A549 (cell line): ENCODE results near the gene ACTR1A. TPM values are rescaled to one million over a fixed set of nuclear protein-coding genes. Genes with fewer than 3 reads are reported as not detected.

Source experiments
- ATAC-seq, 2 experiments: fragments of 200-7000 bp in 1 of 2; fragments of >200 bp in 1 of 2; cut with Nextera tagmentation in 1 of 2; cut with Tn5 transposase in 1 of 2; 3 replicates each; pipeline versions ENCODE4 v1.8.0 to v1.9.1; 2018 to 2020; ENCODE audit warnings: mild to moderate bottlenecking in 1 of 2, moderate library complexity in 1 of 2
- CTCF ChIA-PET: fragments of 300-600 bp; sonication (Branson Sonifier 250); formaldehyde crosslinking; extraction: SDS; loops from one replicate; lab custom pipeline; 2021; ENCODE audit warnings: antibody characterized with exemption, inconsistent platforms; lab: Yijun Ruan, JAX
- POLR2A ChIA-PET: fragments of 350-600 bp; formaldehyde crosslinking; extraction: SDS; loops from one replicate; lab custom pipeline; 2021; ENCODE audit warnings: antibody characterized with exemption, inconsistent platforms; lab: Yijun Ruan, JAX
- DNase-seq, 2 experiments: peaks; one replicate each; pipeline versions ENCODE4 v3.0.0 to v3.0.0-alpha.2; 2011 to 2016; ENCODE audit warnings: low read depth in 1 of 2, low spot score in 1 of 2
- FAIRE-seq: peaks from 2 replicates; lab custom pipeline; 2011; peaks lifted over from hg19 to GRCh38; lab: Jason Lieb, UNC
- H3K27ac ChIP-seq, 2 experiments: fragments of >200 bp; sonication (Bioruptor Twin); formaldehyde crosslinking; 3 replicates each; pipeline ENCODE4 v1.5.1; 2016 to 2017
- H3K4me1 ChIP-seq: fragments of >200 bp; sonication (Bioruptor Twin); formaldehyde crosslinking; 3 replicates; pipeline ENCODE4 v1.6.1; 2016
- H3K4me2 ChIP-seq: fragments of >200 bp; sonication (Bioruptor Twin); formaldehyde crosslinking; 3 replicates; pipeline ENCODE4 v1.6.1; 2016
- H3K4me3 ChIP-seq: fragments of >200 bp; sonication (Bioruptor Twin); formaldehyde crosslinking; 3 replicates; pipeline ENCODE4 v1.5.1; 2016
- H3K9me3 ChIP-seq: fragments of >200 bp; sonication (Bioruptor Twin); formaldehyde crosslinking; 3 replicates; pipeline ENCODE4 v1.6.1; 2016
- EHF ChIP-seq: fragments of 250-450 bp; sonication (Bioruptor Pico); IDR thresholded peaks from 2 replicates; pipeline ENCODE4 v1.5.0; 2020; ENCODE audit warnings: mild to moderate bottlenecking
- EHMT2 ChIP-seq: fragments of 200-600 bp; sonication (generic); IDR thresholded peaks from 2 replicates; pipeline ENCODE4 v1.6.1; 2016; ENCODE audit warnings: antibody characterized with exemption, low read depth, mild to moderate bottlenecking, moderate library complexity
- EP300 ChIP-seq, 2 experiments: fragments of >200 bp; sonication (Bioruptor Twin); formaldehyde crosslinking; IDR thresholded peaks; 2 replicates in 1 of 2; 3 replicates in 1 of 2; pipeline ENCODE4 v1.6.1; 2016 to 2017
- ESRRA ChIP-seq: fragments of 150-350 bp; IDR thresholded peaks from 2 replicates; pipeline ENCODE4 v1.6.1; 2014; ENCODE audit warnings: mild to moderate bottlenecking, low read length, borderline replicate concordance
- HOXA7 ChIP-seq: fragments of 250-450 bp; sonication (Bioruptor Pico); IDR thresholded peaks from 2 replicates; pipeline ENCODE4 v1.5.0; 2020; ENCODE audit warnings: mild to moderate bottlenecking, moderate library complexity
- MAFK ChIP-seq: fragments of 450-650 bp; IDR thresholded peaks from 2 replicates; pipeline ENCODE4 v1.6.1; 2014; ENCODE audit not compliant: partially characterized antibody
- MAZ ChIP-seq: fragments of 150-350 bp; IDR thresholded peaks from 2 replicates; pipeline ENCODE4 v1.6.1; 2014; ENCODE audit warnings: antibody characterized with exemption, low read depth, low read length, borderline replicate concordance
- MYC ChIP-seq: IDR thresholded peaks from 2 replicates; pipeline ENCODE4 v1.6.1; 2012; ENCODE audit warnings: mild to moderate bottlenecking, inconsistent platforms, low read length, improper control_type of control experiment, borderline replicate concordance
- NFE2L2 ChIP-seq: fragments of 150-350 bp; conservative IDR thresholded peaks from 2 replicates; pipeline ENCODE4 v1.6.1; 2014; ENCODE audit warnings: low read length
- NR3C1 ChIP-seq: fragments of >200 bp; sonication (Bioruptor Twin); formaldehyde crosslinking; IDR thresholded peaks from 3 replicates; pipeline ENCODE4 v1.6.1; 2017
- POLR2AphosphoS2 ChIP-seq: conservative IDR thresholded peaks from 2 replicates; pipeline ENCODE4 v1.6.1; 2012; ENCODE audit warnings: low read length, improper control_type of control experiment, inconsistent platforms
- RAD21 ChIP-seq, 2 experiments: fragments of >200 bp in 1 of 2; sonication (Bioruptor Twin) in 1 of 2; formaldehyde crosslinking in 1 of 2; IDR thresholded peaks in 1 of 2; conservative IDR thresholded peaks in 1 of 2; 2 replicates in 1 of 2; 3 replicates in 1 of 2; pipeline ENCODE4 v1.6.1; 2012 to 2018; ENCODE audit warnings: inconsistent platforms in 1 of 2
- RARB ChIP-seq: fragments of 250-450 bp; sonication (Bioruptor Pico); IDR thresholded peaks from 2 replicates; pipeline ENCODE4 v1.8.0; 2021; ENCODE audit warnings: mild to moderate bottlenecking, moderate library complexity
- REST ChIP-seq: fragments of 200-600 bp; sonication (generic); IDR thresholded peaks from 2 replicates; pipeline ENCODE4 v1.6.1; 2016; ENCODE audit warnings: antibody characterized with exemption, mild to moderate bottlenecking, moderate library complexity
- RFX5 ChIP-seq: fragments of 450-650 bp; IDR thresholded peaks from 2 replicates; pipeline ENCODE4 v1.7.1; 2014; ENCODE audit warnings: antibody characterized with exemption, mild to moderate bottlenecking, moderate library complexity
- SREBF2 ChIP-seq: fragments of 450-650 bp; IDR thresholded peaks from 2 replicates; pipeline ENCODE4 v1.6.1; 2014; ENCODE audit warnings: mild to moderate bottlenecking, moderate library complexity
- WGBS: methylation state at CpG from one replicate; pipeline ENCODE4 v1.1.6; 2017; ENCODE audit errors: missing lambda C conversion rate; 5-methylcytosine and 5-hydroxymethylcytosine counted together
- polyA plus RNA-seq, 4 experiments: library from polyadenylated mRNA; depleted of rRNA in 3 of 4; stranded (reverse); fragments of >200 nt; fragmentation: RNase III in 1 of 4; extraction: RNeasy Plus Mini Kit Qiagen cat#74134 plus additional on column Dnase treatment in 1 of 4; gene quantifications; 2 replicates in 3 of 4; 3 replicates in 1 of 4; pipeline ENCODE4 v1.2.3, GENCODE V29; 2011 to 2017
- TF ChIP-seq, protein P1 (sequence below): fragments of 250-450 bp; sonication (Bioruptor Pico); IDR thresholded peaks from 2 replicates; pipeline ENCODE4 v1.5.0; 2020; ENCODE audit warnings: low read depth, mild to moderate bottlenecking, moderate library complexity
- TF ChIP-seq, protein P2 (sequence below): fragments of 250-450 bp; sonication (Bioruptor Pico); IDR thresholded peaks from 2 replicates; pipeline ENCODE4 v1.5.0; 2021; ENCODE audit warnings: mild to moderate bottlenecking, moderate library complexity, borderline replicate concordance

Gene ACTR1A
- polyA plus RNA-seq, 2 of the 4 experiments (the other 2 are of a cell fraction), result 85.8 to 114 TPM

GRCh38 chr10:102484021-102484420 is 18.5 kb downstream of the ACTR1A start:
- DNase-seq (no peak), ATAC-seq (no peak), FAIRE-seq (no peak)
- Histone ChIP-seq H3K4me3 (no peak overlapping the region), H3K9me3 (no peaks in the 10 kb centered on the region), H3K4me2 (no peak overlapping the region), H3K27ac (no peak overlapping the region), H3K4me1 (no peaks in the 10 kb centered on the region)
- no peak for TF ChIP-seq NFE2L2
- TF ChIP-seq RAD21 (conservative IDR thresholded peaks at IDR 0.05 in 1 of 2, IDR thresholded peaks at IDR 0.05 in 1 of 2), result no peak
- no peak for TF ChIP-seq POLR2AphosphoS2
- no peak for TF ChIP-seq MAZ
- no peak for TF ChIP-seq RFX5
- TF ChIP-seq REST, result no peak
- TF ChIP-seq EHF (CRISPR knock-in tag), result no peak
- TF ChIP-seq SREBF2, result no peak
- TF ChIP-seq RARB (CRISPR knock-in tag), result no peak
- TF ChIP-seq ESRRA, result no peak
- TF ChIP-seq EHMT2, result no peak
- TF ChIP-seq, protein P1, sequence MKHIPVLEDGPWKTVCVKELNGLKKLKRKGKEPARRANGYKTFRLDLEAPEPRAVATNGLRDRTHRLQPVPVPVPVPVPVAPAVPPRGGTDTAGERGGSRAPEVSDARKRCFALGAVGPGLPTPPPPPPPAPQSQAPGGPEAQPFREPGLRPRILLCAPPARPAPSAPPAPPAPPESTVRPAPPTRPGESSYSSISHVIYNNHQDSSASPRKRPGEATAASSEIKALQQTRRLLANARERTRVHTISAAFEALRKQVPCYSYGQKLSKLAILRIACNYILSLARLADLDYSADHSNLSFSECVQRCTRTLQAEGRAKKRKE (CRISPR knock-in tag), result no peak
- no peak for TF ChIP-seq HOXA7
- TF ChIP-seq EP300 (IDR thresholded peaks at IDR 0.05), result no peak
- no peak for TF ChIP-seq MAFK
- POLR2A ChIA-PET, result interaction anchor here (0.6 kb wide), 1 partner anchor 8 kb away, joined by 4 read pairs; no protein-coding TSS in a partner anchor
- 95% methylated on average over 13 of the region's 13 CpGs for WGBS
- CTCF ChIA-PET, result interaction anchor here (1.6 to 9.2 kb wide), 4 partner anchors 15 to 100 kb away, joined by 5 to 93 read pairs (median 11); partner anchors contain the start of genes ACTR1A, NFKB2 and SUFU

- TF ChIP-seq POLR2AphosphoS2 (no peak), NR3C1 (no peak), MYC (no peak)
- TF ChIP-seq, protein P2, sequence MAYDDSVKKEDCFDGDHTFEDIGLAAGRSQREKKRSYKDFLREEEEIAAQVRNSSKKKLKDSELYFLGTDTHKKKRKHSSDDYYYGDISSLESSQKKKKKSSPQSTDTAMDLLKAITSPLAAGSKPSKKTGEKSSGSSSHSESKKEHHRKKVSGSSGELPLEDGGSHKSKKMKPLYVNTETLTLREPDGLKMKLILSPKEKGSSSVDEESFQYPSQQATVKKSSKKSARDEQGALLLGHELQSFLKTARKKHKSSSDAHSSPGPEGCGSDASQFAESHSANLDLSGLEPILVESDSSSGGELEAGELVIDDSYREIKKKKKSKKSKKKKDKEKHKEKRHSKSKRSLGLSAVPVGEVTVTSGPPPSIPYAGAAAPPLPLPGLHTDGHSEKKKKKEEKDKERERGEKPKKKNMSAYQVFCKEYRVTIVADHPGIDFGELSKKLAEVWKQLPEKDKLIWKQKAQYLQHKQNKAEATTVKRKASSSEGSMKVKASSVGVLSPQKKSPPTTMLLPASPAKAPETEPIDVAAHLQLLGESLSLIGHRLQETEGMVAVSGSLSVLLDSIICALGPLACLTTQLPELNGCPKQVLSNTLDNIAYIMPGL (CRISPR knock-in tag), result no peak
- TF ChIP-seq, all 56 proteins: peak for 0
- FAIRE-seq, result no peak
- H3K4me1 ChIP-seq, result no peaks in the 10 kb centered on the region
- 95% methylated on average over 7 of the region's 9 CpGs for WGBS
- H3K4me2 ChIP-seq, result no peak overlapping the region
- H3K4me3 ChIP-seq, result no peak overlapping the region
- DNase-seq, result no peak
- ATAC-seq, result no peak
- POLR2A ChIA-PET, result interaction anchor here (0.7 kb wide), 1 partner anchor 58 kb away, joined by 3 read pairs; no protein-coding TSS in a partner anchor
- no peaks in the 10 kb centered on the region for H3K9me3 ChIP-seq
- no peak overlapping the region for H3K27ac ChIP-seq
- CTCF ChIA-PET, result interaction anchor here (0.5 to 9.2 kb wide), 13 partner anchors 9 to 249 kb away, joined by 3 to 93 read pairs (median 28); partner anchors contain the start of genes ACTR1A, C10orf95, FBXL15 and NFKB2
These were observed 22.1 kb downstream of the ACTR1A start for GRCh38 chr10:102480396-102480795.
